B cell (primary cell): ENCODE data around the gene CELF2. TPM values are rescaled to one million over a fixed set of nuclear protein-coding genes. Genes with fewer than 3 reads are reported as not detected.

ENCODE experiments used
- ATAC-seq: fragments of 200-7000 bp; cut with Tn5 transposase; one replicate; pipeline ENCODE4 v1.10.0; 2021; ENCODE audit warnings: low read depth, mild to moderate bottlenecking, moderate number of reproducible peaks, moderate library complexity
- CTCF ChIA-PET: fragments of 350-600 bp; sonication (Branson Sonifier 250); formaldehyde crosslinking; loops from one replicate; lab custom pipeline; 2021; ENCODE audit warnings: antibody characterized with exemption, inconsistent platforms; lab: Charles Lee
- POLR2A ChIA-PET: fragments of 350-600 bp; sonication (Branson Sonifier 250); formaldehyde crosslinking; loops from one replicate; lab custom pipeline; 2021; ENCODE audit warnings: antibody characterized with exemption; lab: Charles Lee
- DNase-seq: peaks from one replicate; pipeline ENCODE4 v3.0.0; 2013
- H2AFZ ChIP-seq: 2 replicates; pipeline ENCODE4 v1.6.1; 2012; ENCODE audit warnings: mild to moderate bottlenecking, low read depth, low read length; ENCODE audit not compliant: insufficient read depth, poor library complexity, severe bottlenecking
- H3K27ac ChIP-seq, 2 donors: 1 replicate in 1 of 2; 2 replicates in 1 of 2; pipeline ENCODE4 v1.5.1; 2012 to 2013; ENCODE audit warnings: low read length in 2 of 2, mild to moderate bottlenecking in 2 of 2, moderate library complexity in 1 of 2
- H3K27me3 ChIP-seq, 4 experiments: fragments of 200-600 bp in 1 of 4; sonication (generic) in 1 of 4; replicated peaks in 1 of 4; 1 replicate in 2 of 4; 2 replicates in 2 of 4; pipeline versions ENCODE4 v1.6.1 to v1.7.0; 2013 to 2016; ENCODE audit warnings: low read length in 3 of 4, mild to moderate bottlenecking in 2 of 4, mixed read lengths in 1 of 4, moderate library complexity in 1 of 4; ENCODE audit not compliant: insufficient read depth in 4 of 4, control insufficient read depth in 3 of 4; ENCODE audit errors: control extremely low read depth in 1 of 4
- H3K36me3 ChIP-seq, 2 experiments: replicated peaks in 1 of 2; 1 replicate in 1 of 2; 2 replicates in 1 of 2; pipeline versions ENCODE4 v1.6.1 to v1.7.1; 2013; ENCODE audit warnings: low read length in 1 of 2; ENCODE audit not compliant: insufficient read depth in 2 of 2, control insufficient read depth in 1 of 2; ENCODE audit errors: control extremely low read depth in 1 of 2, extremely low read depth in 1 of 2
- H3K4me1 ChIP-seq, 2 donors: fragments of 200-600 bp in 1 of 2; sonication (generic) in 1 of 2; 1 replicate in 1 of 2; 2 replicates in 1 of 2; pipeline versions ENCODE4 v1.5.1 to v1.6.1; 2013 to 2017; ENCODE audit warnings: low read length in 2 of 2; ENCODE audit not compliant: control insufficient read depth in 2 of 2, insufficient read depth in 2 of 2
- H3K4me2 ChIP-seq: replicated peaks from 2 replicates; pipeline ENCODE3; 2012; ENCODE audit warnings: mild to moderate bottlenecking, low read depth, low read length; ENCODE audit not compliant: poor library complexity, severe bottlenecking
- H3K4me3 ChIP-seq, 5 experiments: fragments of 200-600 bp in 1 of 5; sonication (generic) in 1 of 5; 1 replicate in 3 of 5; 2 replicates in 2 of 5; pipeline versions ENCODE4 v1.5.1 to v1.7.0; 2011 to 2016; ENCODE audit warnings: low read length in 4 of 5, mild to moderate bottlenecking in 4 of 5, low read depth in 2 of 5, control low read depth in 1 of 5, moderate library complexity in 1 of 5; ENCODE audit not compliant: insufficient read depth in 1 of 5; ENCODE audit errors: control extremely low read depth in 1 of 5, extremely low read depth in 1 of 5
- H3K79me2 ChIP-seq: fragments of 200-600 bp; sonication (generic); one replicate; pipeline ENCODE4 v1.6.0; 2016; ENCODE audit warnings: low read length; ENCODE audit not compliant: control insufficient read depth, insufficient read depth
- H3K9ac ChIP-seq: fragments of 200-600 bp; sonication (generic); 2 replicates; pipeline ENCODE4 v1.6.1; 2017; ENCODE audit warnings: mild to moderate bottlenecking, low read length, moderate library complexity
- H3K9me3 ChIP-seq, 3 donors: one replicate each; pipeline versions ENCODE4 v1.6.1 to v1.7.1; 2013; ENCODE audit warnings: low read length in 2 of 3; ENCODE audit not compliant: control insufficient read depth in 2 of 3, insufficient read depth in 1 of 3; ENCODE audit errors: control extremely low read depth in 1 of 3
- H4K20me1 ChIP-seq: 2 replicates; pipeline ENCODE4 v1.6.0; 2012; ENCODE audit warnings: mild to moderate bottlenecking, low read length; ENCODE audit not compliant: insufficient read depth, control insufficient read depth, poor library complexity, severe bottlenecking
- H3K27ac Mint-ChIP-seq: one replicate; pipeline ENCODE4 v1.8.0; 2021; ENCODE audit warnings: mixed read lengths
- H3K27me3 Mint-ChIP-seq: one replicate; pipeline ENCODE4 v1.8.0; 2021; ENCODE audit warnings: mixed read lengths
- H3K4me1 Mint-ChIP-seq: one replicate; pipeline ENCODE4 v1.8.0; 2021; ENCODE audit warnings: mixed read lengths
- H3K4me3 Mint-ChIP-seq: one replicate; pipeline ENCODE4 v1.8.0; 2021; ENCODE audit warnings: mixed read lengths
- H3K9me3 Mint-ChIP-seq: one replicate; pipeline ENCODE4 v1.8.0; 2022; ENCODE audit warnings: mixed read lengths; ENCODE audit not compliant: insufficient read depth
- CTCF ChIP-seq: fragments of 200-600 bp; IDR thresholded peaks from one replicate; pipeline ENCODE4 v1.8.0; 2022; ENCODE audit warnings: antibody characterized with exemption, mild to moderate bottlenecking
- EZH2 ChIP-seq: IDR thresholded peaks from 2 replicates; pipeline ENCODE4 v1.6.1; 2012; ENCODE audit warnings: borderline replicate concordance, low read depth, mild to moderate bottlenecking, moderate library complexity, low read length; ENCODE audit not compliant: insufficient read depth, poor library complexity, severe bottlenecking
- WGBS: methylation state at CpG from one replicate; pipeline ENCODE4 v1.1.5; 2013; ENCODE audit warnings: missing lambda C conversion rate; ENCODE audit not compliant: insufficient coverage; 5-methylcytosine and 5-hydroxymethylcytosine counted together
- intact Hi-C: fragments of 100-400 bp; cut with micrococcal nuclease; formaldehyde crosslinking; loops from one replicate; pipeline ENCODE4 v1.10.0; 2022
- polyA plus RNA-seq: library from polyadenylated mRNA; depleted of rRNA; stranded (reverse); fragments of >200 nt; gene quantifications from 2 replicates; pipeline ENCODE4 v1.2.3, GENCODE V29; 2012
- total RNA-seq, 2 donors: library from RNA; stranded (reverse); fragments of 120-200 nt in 1 of 2; gene quantifications; 1 replicate in 1 of 2; 2 replicates in 1 of 2; pipeline versions ENCODE4 v1.2.3 to v1.2.4, GENCODE V29; 2013 to 2022

Gene CELF2
- total and polyA plus RNA-seq, 2 donors (not counting 1 experiment from before 2014, with no cell fraction given): 59.5 to 112 TPM

GRCh38 chr10:11304906-11305585 lies 287.4 kb downstream of the CELF2 start:
- DNase-seq: no peak
- CTCF ChIA-PET: interaction anchor here (0.5 kb wide), 1 partner anchor 115 kb away, joined by 3 read pairs; no protein-coding TSS in a partner anchor

More at GRCh38 chr10:11304906-11305585, 287.4 kb downstream of the CELF2 start:
- ATAC-seq: no peak
- peaks cover 0 to 23% (median 16%) of the 10 kb centered on the region in 3 donors for H3K9me3 ChIP-seq
- no peak overlapping the region for H3K9ac ChIP-seq
- H3K4me3 ChIP-seq: no peak overlapping the region
- no peak overlapping the region for H3K27ac Mint-ChIP-seq
- H3K27me3 ChIP-seq: no peaks in the 10 kb centered on the region
- H3K9me3 Mint-ChIP-seq: peaks cover 11% of the 10 kb centered on the region
- H3K4me1 ChIP-seq: no peaks in the 10 kb centered on the region
- no peak overlapping the region for H3K4me3 Mint-ChIP-seq
- TF ChIP-seq CTCF: no peak
- no peak for TF ChIP-seq EZH2
- no peaks in the 10 kb centered on the region for H3K27me3 Mint-ChIP-seq
- peaks cover 56% of the 10 kb centered on the region for H3K79me2 ChIP-seq
- H3K36me3 ChIP-seq: peaks cover 29 to 93% of the 10 kb centered on the region in 2 experiments
- 98% methylated on average over 6 of the region's 11 CpGs for WGBS
- intact Hi-C loops: no loop called here
- H3K27ac ChIP-seq: no peak overlapping the region
- POLR2A ChIA-PET: no interaction called here
- H3K4me1 Mint-ChIP-seq: no peaks in the 10 kb centered on the region
- H2AFZ ChIP-seq: no peak overlapping the region
- H3K4me2 ChIP-seq: no peak overlapping the region
- H4K20me1 ChIP-seq: peaks cover 72% of the 10 kb centered on the region
